WTC11 (cell line): ENCODE results near the gene ATF7. TPM values are rescaled to one million over a fixed set of nuclear protein-coding genes. Genes with fewer than 3 reads are reported as not detected.

Experiments used
- ATAC-seq: fragments of 200-7000 bp; cut with Tn5 transposase; 2 replicates; pipeline ENCODE4 v1.10.0; 2021; ENCODE audit warnings: mild to moderate bottlenecking, moderate library complexity
- CTCF ChIA-PET: fragments of 300-600 bp; sonication (Branson Sonifier 250); formaldehyde crosslinking; loops from one replicate; lab custom pipeline; 2021; ENCODE audit warnings: antibody characterized with exemption; lab: Charles Lee
- POLR2A ChIA-PET: fragments of 350-600 bp; sonication (Branson Sonifier 250); formaldehyde crosslinking; loops from one replicate; lab custom pipeline; 2021; ENCODE audit warnings: antibody characterized with exemption; lab: Charles Lee
- DNase-seq: peaks from one replicate; pipeline ENCODE4 v3.0.0; 2021; ENCODE audit warnings: low spot score
- H3K27ac Mint-ChIP-seq: 2 replicates; pipeline ENCODE4 v1.8.0; 2021; ENCODE audit warnings: mixed read lengths
- H3K27me3 Mint-ChIP-seq: 2 replicates; pipeline ENCODE4 v1.8.0; 2021; ENCODE audit warnings: low read depth, mild to moderate bottlenecking, moderate library complexity, mixed read lengths
- H3K36me3 Mint-ChIP-seq: 2 replicates; pipeline ENCODE4 v1.8.0; 2021; ENCODE audit warnings: mixed read lengths
- H3K4me1 Mint-ChIP-seq: 2 replicates; pipeline ENCODE4 v1.8.0; 2022; ENCODE audit warnings: mixed read lengths
- H3K4me3 Mint-ChIP-seq: 2 replicates; pipeline ENCODE4 v1.8.0; 2021; ENCODE audit warnings: mild to moderate bottlenecking, moderate library complexity, mixed read lengths
- H3K9me3 Mint-ChIP-seq: 2 replicates; pipeline ENCODE4 v1.8.0; 2021; ENCODE audit warnings: mixed read lengths
- ARID4B ChIP-seq: sonication (generic); formaldehyde crosslinking; IDR thresholded peaks from 2 replicates; pipeline ENCODE4 v1.8.0; 2023; ENCODE audit warnings: missing genetic modification reagents, mild to moderate bottlenecking, borderline replicate concordance
- ELF4 ChIP-seq: sonication (generic); formaldehyde crosslinking; IDR thresholded peaks from 2 replicates; pipeline ENCODE4 v1.8.1; 2022; ENCODE audit warnings: low read depth, mild to moderate bottlenecking, moderate library complexity, missing genetic modification reagents
- ERG ChIP-seq: fragments of 250-450 bp; sonication (Bioruptor Pico); IDR thresholded peaks from 2 replicates; pipeline ENCODE4 v1.8.0; 2021; ENCODE audit warnings: mild to moderate bottlenecking
- ESRRA ChIP-seq: sonication (generic); formaldehyde crosslinking; IDR thresholded peaks from 2 replicates; pipeline ENCODE4 v1.8.1; 2022; ENCODE audit warnings: mild to moderate bottlenecking, missing genetic modification reagents, borderline replicate concordance
- ETV6 ChIP-seq: sonication (generic); formaldehyde crosslinking; IDR thresholded peaks from 2 replicates; pipeline ENCODE4 v1.8.1; 2022; ENCODE audit warnings: mild to moderate bottlenecking, missing genetic modification reagents
- GRHL2 ChIP-seq: fragments of 250-450 bp; sonication (Bioruptor Pico); IDR thresholded peaks from 2 replicates; pipeline ENCODE4 v1.8.0; 2022; ENCODE audit warnings: mild to moderate bottlenecking, moderate library complexity; ENCODE audit not compliant: insufficient replicate concordance, severe bottlenecking
- JAZF1 ChIP-seq: fragments of 250-450 bp; sonication (Bioruptor Pico); IDR thresholded peaks from 2 replicates; pipeline ENCODE4 v1.9.0; 2021; ENCODE audit warnings: moderate library complexity, mild to moderate bottlenecking, inconsistent platforms
- PREB ChIP-seq: sonication (generic); formaldehyde crosslinking; IDR thresholded peaks from 2 replicates; pipeline ENCODE4 v1.8.1; 2022; ENCODE audit warnings: mild to moderate bottlenecking, missing genetic modification reagents, moderate library complexity, borderline replicate concordance
- PRRX2 ChIP-seq: fragments of 250-450 bp; sonication (Bioruptor Pico); IDR thresholded peaks from 2 replicates; pipeline ENCODE4 v1.8.0; 2021; ENCODE audit warnings: mild to moderate bottlenecking
- SMAD4 ChIP-seq: sonication (generic); formaldehyde crosslinking; IDR thresholded peaks from 2 replicates; pipeline ENCODE4 v1.8.0; 2022; ENCODE audit warnings: mild to moderate bottlenecking, missing genetic modification reagents
- SP1 ChIP-seq: sonication (generic); formaldehyde crosslinking; conservative IDR thresholded peaks from 2 replicates; pipeline ENCODE4 v1.8.1; 2022; ENCODE audit warnings: missing genetic modification reagents
- TCF7 ChIP-seq: sonication (generic); formaldehyde crosslinking; IDR thresholded peaks from 2 replicates; pipeline ENCODE4 v1.8.0; 2022; ENCODE audit warnings: mild to moderate bottlenecking, low read depth, missing genetic modification reagents, moderate library complexity
- TP53 ChIP-seq: sonication (generic); formaldehyde crosslinking; IDR thresholded peaks from 2 replicates; pipeline ENCODE4 v1.8.1; 2023; ENCODE audit warnings: mild to moderate bottlenecking, missing genetic modification reagents
- USF1 ChIP-seq: sonication (generic); formaldehyde crosslinking; IDR thresholded peaks from 2 replicates; pipeline ENCODE4 v1.8.0; 2022; ENCODE audit warnings: mild to moderate bottlenecking, missing genetic modification reagents
- USF2 ChIP-seq: sonication (generic); formaldehyde crosslinking; IDR thresholded peaks from 2 replicates; pipeline ENCODE4 v1.8.1; 2023; ENCODE audit warnings: mild to moderate bottlenecking, missing genetic modification reagents, moderate library complexity
- ZBTB21 ChIP-seq: sonication (generic); formaldehyde crosslinking; IDR thresholded peaks from 2 replicates; pipeline ENCODE4 v1.8.1; 2023; ENCODE audit warnings: mild to moderate bottlenecking, missing genetic modification reagents, borderline replicate concordance
- ZMAT4 ChIP-seq: fragments of 250-450 bp; sonication (Bioruptor Pico); IDR thresholded peaks from 2 replicates; pipeline ENCODE4 v1.9.0; 2021; ENCODE audit warnings: mild to moderate bottlenecking
- ZNF138 ChIP-seq: sonication (generic); formaldehyde crosslinking; conservative IDR thresholded peaks from 2 replicates; pipeline ENCODE4 v1.8.1; 2022; ENCODE audit warnings: mild to moderate bottlenecking, moderate library complexity, missing genetic modification reagents
- ZNF219 ChIP-seq: sonication (generic); formaldehyde crosslinking; IDR thresholded peaks from 2 replicates; pipeline ENCODE4 v1.8.0; 2023; ENCODE audit warnings: missing genetic modification reagents, mild to moderate bottlenecking, borderline replicate concordance
- ZNF263 ChIP-seq: sonication (generic); formaldehyde crosslinking; IDR thresholded peaks from 2 replicates; pipeline ENCODE4 v1.8.1; 2022; ENCODE audit warnings: low read depth, mild to moderate bottlenecking, moderate library complexity, missing genetic modification reagents
- ZNF425 ChIP-seq: fragments of 250-450 bp; sonication (Bioruptor Pico); conservative IDR thresholded peaks from 2 replicates; pipeline ENCODE4 v1.9.0; 2021; ENCODE audit warnings: mild to moderate bottlenecking
- total RNA-seq: library from RNA; stranded (reverse); gene quantifications from 3 replicates; pipeline ENCODE4 v1.2.3, GENCODE V29; 2021

Gene ATF7
- total RNA-seq, 1 experiment from 2014 or later: 16.3 TPM

- no peak for TF ChIP-seq PREB (CRISPR knock-in tag)
Observed at GRCh38 chr12:53552361-53553327, 73.5 kb downstream of the ATF7 start (continued).

GRCh38 chr12:53551889-53552291 is 74.3 kb downstream of the ATF7 start:
- ATAC-seq: no peak
- 0 out of 2 replicates have a peak, but pooled peaks cover 6% of the 10 kb centered on the region for H3K4me1 Mint-ChIP-seq
- H3K9me3 Mint-ChIP-seq: no peaks in the 10 kb centered on the region
- TF ChIP-seq SMAD4 (CRISPR knock-in tag) (no peak), TP53 (CRISPR knock-in tag) (no peak), PRRX2 (CRISPR knock-in tag) (no peak), ELF4 (CRISPR knock-in tag) (no peak), ZBTB21 (no peak), ZNF425 (CRISPR knock-in tag) (no peak), ETV6 (CRISPR knock-in tag) (no peak), USF1 (CRISPR knock-in tag) (no peak), JAZF1 (CRISPR knock-in tag) (no peak), ZMAT4 (CRISPR knock-in tag) (no peak)
- no peak for DNase-seq
- no peaks in the 10 kb centered on the region for H3K27me3 Mint-ChIP-seq
- H3K27ac Mint-ChIP-seq: no peak overlapping the region
- ChIA-PET POLR2A (no interaction called here), CTCF (interaction anchor here (0.6 to 2.4 kb wide), 4 partner anchors 9 to 195 kb away, joined by 3 to 21 read pairs (median 4); no protein-coding TSS in a partner anchor)
- no peak overlapping the region for H3K4me3 Mint-ChIP-seq
- H3K36me3 Mint-ChIP-seq: peaks cover 2% of the 10 kb centered on the region; the same call in 1 of the 2 replicates

GRCh38 chr12:53550595-53550994 is 75.6 kb downstream of the ATF7 start:
- ChIA-PET POLR2A (no interaction called here), CTCF (interaction anchor here (1.3 kb wide), 1 partner anchor 133 kb away, joined by 3 read pairs; no protein-coding TSS in a partner anchor)
- Mint-ChIP-seq H3K9me3 (no peaks in the 10 kb centered on the region), H3K27me3 (no peaks in the 10 kb centered on the region), H3K4me3 (no peak overlapping the region), H3K36me3 (peaks cover 2% of the 10 kb centered on the region; the same call in 1 of the 2 replicates), H3K27ac (no peak overlapping the region), H3K4me1 (0 out of 2 replicates have a peak, but pooled peaks cover 6% of the 10 kb centered on the region)
- DNase-seq: no peak
- ATAC-seq: no peak
- TF ChIP-seq ZNF219 (CRISPR knock-in tag) (no peak), ZNF263 (CRISPR knock-in tag) (no peak), ERG (CRISPR knock-in tag) (no peak), GRHL2 (CRISPR knock-in tag) (no peak), TCF7 (CRISPR knock-in tag) (no peak), ZNF138 (CRISPR knock-in tag) (no peak), SP1 (CRISPR knock-in tag) (no peak), ARID4B (CRISPR knock-in tag) (no peak), USF2 (no peak), ESRRA (CRISPR knock-in tag) (no peak)
